ENCODE results near the gene MTCH1. TPM values are rescaled to one million over a fixed set of nuclear protein-coding genes. Genes with fewer than 3 reads are reported as not detected.

The MTCH1 gene
- polyA plus RNA-seq, 6 donors from 2014 or later = 69.5 to 89.8 (median 88.3) TPM

GRCh38 chr6:36925809-36926208 is 60.2 kb downstream of the MTCH1 start:
- Mint-ChIP-seq H3K27ac (peak overlapping the region in 3 of 6 donors; percentile 39 to 93 (median 87)), H3K4me3 (no peak overlapping the region), H3K9me3 (no peaks in the 10 kb centered on the region), H3K4me1 (peaks cover 4 to 8% (median 6%) of the 10 kb centered on the region in 3 donors), H3K27me3 (no peaks in the 10 kb centered on the region), H3K36me3 (peaks cover 0 to 8% of the 10 kb centered on the region in 2 donors)
- no peak for ATAC-seq (ENCODE audit: low read depth in 2 of 2)
- no peak for DNase-seq

GRCh38 chr6:36924778-36925374 is 61.1 kb downstream of the MTCH1 start:
- ATAC-seq (ENCODE audit: low read depth in 2 of 2) (no peak), DNase-seq (no peak)
- H3K4me1 Mint-ChIP-seq = peaks cover 4 to 8% (median 6%) of the 10 kb centered on the region in 3 donors
- no peaks in the 10 kb centered on the region for H3K9me3 Mint-ChIP-seq
- peaks cover 5 to 8% of the 10 kb centered on the region in 2 donors for H3K36me3 Mint-ChIP-seq
- peak overlapping the region in 2 of 6 donors; percentile 11 to 33 for H3K27ac Mint-ChIP-seq
- H3K27me3 Mint-ChIP-seq = no peaks in the 10 kb centered on the region
- H3K4me3 Mint-ChIP-seq = no peak overlapping the region

GRCh38 chr6:36924131-36924530 is 61.9 kb downstream of the MTCH1 start:
- Mint-ChIP-seq H3K27ac (peak overlapping the region in 2 of 6 donors; percentile 18 to 65), H3K36me3 (peaks cover 12 to 14% of the 10 kb centered on the region in 2 donors), H3K4me1 (peaks cover 4 to 8% (median 6%) of the 10 kb centered on the region in 3 donors), H3K4me3 (no peak overlapping the region), H3K27me3 (no peaks in the 10 kb centered on the region), H3K9me3 (no peaks in the 10 kb centered on the region)
- ATAC-seq (ENCODE audit: low read depth in 2 of 2) (no peak), DNase-seq (no peak)

- ATAC-seq (ENCODE audit: low read depth in 2 of 2) = no peak
- no peaks in the 10 kb centered on the region for H3K9me3 Mint-ChIP-seq
- H3K27ac Mint-ChIP-seq = no peak overlapping the region
Observed at GRCh38 chr6:36920546-36920945, 65.5 kb downstream of the MTCH1 start.

GRCh38 chr6:36920049-36920448 is 65.9 kb downstream of the MTCH1 start:
- H3K4me3 Mint-ChIP-seq = no peak overlapping the region
- no peaks in the 10 kb centered on the region for H3K4me1 Mint-ChIP-seq
- no peaks in the 10 kb centered on the region for H3K9me3 Mint-ChIP-seq
- peaks cover 23 to 25% of the 10 kb centered on the region in 2 donors for H3K36me3 Mint-ChIP-seq
- DNase-seq = no peak
- peak overlapping the region in 1 of 6 donors; percentile 58 for H3K27ac Mint-ChIP-seq
- ATAC-seq (ENCODE audit: low read depth in 2 of 2) = no peak
- H3K27me3 Mint-ChIP-seq = no peaks in the 10 kb centered on the region

More at GRCh38 chr6:36920546-36920945, 65.5 kb downstream of the MTCH1 start:
- H3K4me3 Mint-ChIP-seq = no peak overlapping the region
- H3K36me3 Mint-ChIP-seq = peaks cover 23% of the 10 kb centered on the region in 2 donors
- H3K27me3 Mint-ChIP-seq = no peaks in the 10 kb centered on the region
- no peaks in the 10 kb centered on the region for H3K4me1 Mint-ChIP-seq
- DNase-seq = no peak

Other genes with a start within 250 kb of the MTCH1 start
- gene CPNE5, start 146.8 kb downstream of the MTCH1 start, polyA plus RNA-seq (ENCODE audit: low read depth in 6 of 6) = 100 to 1,000 TPM in 2 of 6 donors, 10 to 100 TPM in 4; 56.9 to 105 (median 92.2) TPM
- gene PPIL1, start 111.4 kb downstream of the MTCH1 start, polyA plus RNA-seq (ENCODE audit: low read depth in 6 of 6) = 10 to 100 TPM in 2 of 6 donors, 1 to 10 TPM in 4; 4.9 to 12.2 (median 6.8) TPM
- 10 to 100 TPM; 24.1 to 37.5 (median 34.4) TPM for gene C6orf89, start 100.2 kb downstream of the MTCH1 start, polyA plus RNA-seq (ENCODE audit: low read depth in 6 of 6)
- 1 to 10 TPM; 1.2 to 6.2 (median 2.6) TPM for gene PI16, start 31.5 kb downstream of the MTCH1 start, polyA plus RNA-seq (ENCODE audit: low read depth in 6 of 6)
- 100 to 1,000 TPM in 1 of 6 donors, 10 to 100 TPM in 5; 31.5 to 133 (median 69.2) TPM for gene FGD2, start 19.5 kb upstream of the MTCH1 start, polyA plus RNA-seq (ENCODE audit: low read depth in 6 of 6)
- gene PIM1, start 184.0 kb upstream of the MTCH1 start, polyA plus RNA-seq (ENCODE audit: low read depth in 6 of 6) = 10 to 100 TPM; 15.0 to 46.3 (median 24.3) TPM